ENCODE measurements around the gene C11orf98.

- no peak for TF ChIP-seq ZC3H10 (CRISPR knock-in tag; IDR thresholded peaks at IDR 0.05)
- no peak for TF ChIP-seq PATZ1 (CRISPR knock-in tag; IDR thresholded peaks at IDR 0.05; ENCODE audit: borderline replicate concordance)
- TF ChIP-seq CSDC2 (CRISPR knock-in tag; IDR thresholded peaks at IDR 0.05): no peak
- no peak; the same call in 1 of the 2 replicates for TF ChIP-seq ZFP3 (CRISPR knock-in tag; IDR thresholded peaks at IDR 0.05)
- TF ChIP-seq SNAI2 (CRISPR knock-in tag; IDR thresholded peaks at IDR 0.05): no peak
- TF ChIP-seq ZNF8 (CRISPR knock-in tag; IDR thresholded peaks at IDR 0.05): no peak
- TF ChIP-seq CSRNP3 (CRISPR knock-in tag; IDR thresholded peaks at IDR 0.05): no peak
- TF ChIP-seq GLIS3 (CRISPR knock-in tag; IDR thresholded peaks at IDR 0.05): no peak
- no peak for TF ChIP-seq POU6F1 (CRISPR knock-in tag; IDR thresholded peaks at IDR 0.05; ENCODE audit: borderline replicate concordance, low read depth)
- TF ChIP-seq PPARA (CRISPR knock-in tag; IDR thresholded peaks at IDR 0.05; ENCODE audit: borderline replicate concordance): no peak
- no peak for TF ChIP-seq RARB (CRISPR knock-in tag; IDR thresholded peaks at IDR 0.05)
- no peak for TF ChIP-seq ARNTL (CRISPR knock-in tag; IDR thresholded peaks at IDR 0.05; ENCODE audit: borderline replicate concordance, low read depth)
- no peak for TF ChIP-seq ESRRG (CRISPR knock-in tag; IDR thresholded peaks at IDR 0.05)
Observed at GRCh38 chr11:62622476-62623089, 42.4 kb downstream of the C11orf98 start.
